GM23338 (cell line): ENCODE measurements around the gene ELFN1. TPM values are rescaled to one million over a fixed set of nuclear protein-coding genes. Genes with fewer than 3 reads are reported as not detected.

Source experiments
- ATAC-seq: fragments of 200-7000 bp; cut with Tn5 transposase; 3 replicates; pipeline ENCODE4 v1.9.1; 2020
- DNase-seq: peaks from one replicate; pipeline ENCODE4 v3.0.0-alpha.2; 2015; ENCODE audit warnings: low spot score
- H2AFZ ChIP-seq: fragments of 200-600 bp; sonication (generic); 2 replicates; pipeline ENCODE4 v1.8.0; 2016; ENCODE audit warnings: antibody characterized with exemption, mild to moderate bottlenecking, moderate library complexity
- H3F3A ChIP-seq: fragments of 200-600 bp; sonication (generic); replicated peaks from 2 replicates; pipeline ENCODE4 v1.8.0; 2017; ENCODE audit warnings: antibody characterized with exemption, mixed run types, low read depth
- H3K27ac ChIP-seq: fragments of 200-600 bp; sonication (generic); 2 replicates; pipeline ENCODE4 v1.6.1; 2016; ENCODE audit warnings: low read depth
- H3K27me3 ChIP-seq: fragments of 200-600 bp; sonication (generic); 2 replicates; pipeline ENCODE4 v1.8.0; 2016; ENCODE audit warnings: mild to moderate bottlenecking, mixed run types, moderate library complexity; ENCODE audit not compliant: insufficient read depth
- H3K36me3 ChIP-seq: fragments of 200-600 bp; sonication (generic); 2 replicates; pipeline ENCODE4 v1.8.0; 2016; ENCODE audit warnings: mild to moderate bottlenecking; ENCODE audit not compliant: insufficient read depth
- H3K4me1 ChIP-seq: fragments of 200-600 bp; sonication (generic); 2 replicates; pipeline ENCODE4 v1.8.0; 2016; ENCODE audit warnings: mild to moderate bottlenecking, moderate library complexity; ENCODE audit not compliant: insufficient read depth
- H3K4me2 ChIP-seq: fragments of 200-600 bp; sonication (generic); 2 replicates; pipeline ENCODE4 v1.7.1; 2017; ENCODE audit warnings: mixed run types
- H3K4me3 ChIP-seq: fragments of 200-600 bp; sonication (generic); 2 replicates; pipeline ENCODE4 v1.6.1; 2016; ENCODE audit warnings: mixed run types
- H3K79me2 ChIP-seq: fragments of 200-600 bp; sonication (generic); replicated peaks from 2 replicates; pipeline ENCODE4 v1.8.0; 2017; ENCODE audit warnings: mild to moderate bottlenecking; ENCODE audit not compliant: insufficient read depth
- H3K9me2 ChIP-seq: fragments of 200-600 bp; sonication (generic); 2 replicates; pipeline ENCODE4 v1.8.0; 2017; ENCODE audit not compliant: insufficient read depth
- H4K20me1 ChIP-seq: fragments of 200-600 bp; sonication (generic); replicated peaks from 2 replicates; pipeline ENCODE4 v1.8.0; 2017; ENCODE audit warnings: mild to moderate bottlenecking; ENCODE audit not compliant: insufficient read depth
- H3K27ac Mint-ChIP-seq: 2 replicates; pipeline ENCODE4 v1.8.0; 2020; ENCODE audit warnings: inconsistent platforms, mild to moderate bottlenecking, moderate library complexity, mixed read lengths
- H3K27me3 Mint-ChIP-seq: 3 replicates; pipeline ENCODE4 v1.8.0; 2022; ENCODE audit warnings: low read depth, mild to moderate bottlenecking, moderate library complexity, mixed read lengths, inconsistent platforms; ENCODE audit not compliant: insufficient read depth, poor library complexity
- H3K36me3 Mint-ChIP-seq: 3 replicates; pipeline ENCODE4 v1.8.0; 2021; ENCODE audit warnings: low read depth, mild to moderate bottlenecking, inconsistent platforms, moderate library complexity, mixed read lengths
- H3K4me1 Mint-ChIP-seq: 3 replicates; pipeline ENCODE4 v1.8.0; 2020; ENCODE audit warnings: mild to moderate bottlenecking, inconsistent platforms, mixed read lengths
- H3K4me3 Mint-ChIP-seq: 3 replicates; pipeline ENCODE4 v1.8.0; 2021; ENCODE audit warnings: moderate library complexity, mild to moderate bottlenecking, inconsistent platforms, mixed read lengths
- H3K9me3 Mint-ChIP-seq: 3 replicates; pipeline ENCODE4 v1.8.0; 2020; ENCODE audit warnings: moderate library complexity, mild to moderate bottlenecking, inconsistent platforms, mixed read lengths
- CREB1 ChIP-seq: fragments of 250-450 bp; sonication (Bioruptor Pico); IDR thresholded peaks from 2 replicates; pipeline ENCODE4 v1.5.0; 2020; ENCODE audit warnings: low read depth, mild to moderate bottlenecking, moderate library complexity
- CTCF ChIP-seq, 2 experiments: fragments of 200-600 bp in 1 of 2; sonication (generic) in 1 of 2; conservative IDR thresholded peaks; 2 replicates each; pipeline versions ENCODE4 v1.5.1 to v1.6.1; 2016 to 2017; ENCODE audit warnings: antibody characterized with exemption in 2 of 2, low read depth in 2 of 2, mild to moderate bottlenecking in 2 of 2, moderate library complexity in 1 of 2
- ETS1 ChIP-seq: IDR thresholded peaks from 2 replicates; pipeline ENCODE4 v1.6.1; 2016; ENCODE audit warnings: antibody characterized with exemption
- EZH2 ChIP-seq: fragments of 200-600 bp; sonication (generic); IDR thresholded peaks from one replicate; pipeline ENCODE4 v1.8.0; 2017; ENCODE audit warnings: antibody characterized with exemption, mild to moderate bottlenecking, low read depth; ENCODE audit not compliant: unreplicated experiment
- EZH2phosphoT487 ChIP-seq: fragments of 200-600 bp; sonication (generic); IDR thresholded peaks from one replicate; pipeline ENCODE4 v1.8.1; 2018; ENCODE audit warnings: antibody characterized with exemption; ENCODE audit not compliant: unreplicated experiment
- JUNB ChIP-seq: IDR thresholded peaks from one replicate; pipeline ENCODE4 v1.6.1; 2016; ENCODE audit warnings: antibody characterized with exemption; ENCODE audit not compliant: unreplicated experiment
- NANOG ChIP-seq: IDR thresholded peaks from 2 replicates; pipeline ENCODE4 v1.6.1; 2016; ENCODE audit warnings: antibody characterized with exemption, borderline replicate concordance
- POLR2AphosphoS5 ChIP-seq: IDR thresholded peaks from 2 replicates; pipeline ENCODE4 v1.6.1; 2016; ENCODE audit warnings: antibody characterized with exemption, low read depth
- REST ChIP-seq: IDR thresholded peaks from one replicate; pipeline ENCODE4 v1.6.1; 2018; ENCODE audit warnings: antibody characterized with exemption; ENCODE audit not compliant: unreplicated experiment
- STAT1 ChIP-seq: IDR thresholded peaks from one replicate; pipeline ENCODE4 v1.6.1; 2016; ENCODE audit warnings: antibody characterized with exemption; ENCODE audit not compliant: unreplicated experiment
- ZNF114 ChIP-seq: fragments of 250-450 bp; sonication (Bioruptor Pico); IDR thresholded peaks from 2 replicates; pipeline ENCODE4 v1.5.0; 2020; ENCODE audit warnings: mild to moderate bottlenecking, moderate library complexity
- ZNF331 ChIP-seq: fragments of 250-450 bp; sonication (Bioruptor Pico); IDR thresholded peaks from 2 replicates; pipeline ENCODE4 v1.5.0; 2020; ENCODE audit warnings: low read depth, mild to moderate bottlenecking, moderate library complexity
- ZNF462 ChIP-seq: fragments of 250-450 bp; sonication (Bioruptor Pico); IDR thresholded peaks from 2 replicates; pipeline ENCODE4 v1.5.0; 2020; ENCODE audit warnings: mild to moderate bottlenecking, moderate library complexity
- polyA plus RNA-seq: library from polyadenylated mRNA; unstranded; fragments of >200 nt; fragmentation: Nextera tagmentation; extraction: Ambion mirVana; gene quantifications from 2 replicates; pipeline ENCODE4 v1.2.1, GENCODE V29; 2016
- total RNA-seq: library from RNA; depleted of rRNA; stranded (reverse); fragments of >200 nt; shearing (Covaris generic); gene quantifications from 2 replicates; pipeline ENCODE4 v1.2.3, GENCODE V29; 2014

ELFN1 gene
- total and polyA plus RNA-seq, 2 experiments from 2014 or later: 0.08 to 3.5 TPM

- no peak overlapping the region for H3K27ac ChIP-seq
- Mint-ChIP-seq H3K36me3 (no peaks in the 10 kb centered on the region), H3K4me1 (peaks cover 2% of the 10 kb centered on the region; the same call in 1 of the 3 replicates), H3K4me3 (no peak overlapping the region), H3K9me3 (peaks cover 4% of the 10 kb centered on the region; the same call in 1 of the 3 replicates), H3K27ac (no peak overlapping the region), H3K27me3 (peaks cover 30% of the 10 kb centered on the region)
- H2AFZ ChIP-seq: no peak overlapping the region
- no peaks in the 10 kb centered on the region for H3F3A ChIP-seq
- DNase-seq: no peak
- peaks cover 7% of the 10 kb centered on the region; the same call in 1 of the 2 replicates for H3K4me1 ChIP-seq
- no peak overlapping the region for H3K4me3 ChIP-seq
- peaks cover 3% of the 10 kb centered on the region; the same call in 1 of the 2 replicates for H3K9me2 ChIP-seq
- peaks cover 32% of the 10 kb centered on the region for H3K27me3 ChIP-seq
- H3K36me3 ChIP-seq: no peaks in the 10 kb centered on the region
- H3K79me2 ChIP-seq: no peaks in the 10 kb centered on the region
- TF ChIP-seq ZNF462 (CRISPR knock-in tag) (no peak), NANOG (no peak), ETS1 (no peak), REST (no peak), EZH2phosphoT487 (no peak), ZNF114 (CRISPR knock-in tag) (no peak), JUNB (no peak), STAT1 (no peak), CREB1 (CRISPR knock-in tag) (no peak), ZNF331 (CRISPR knock-in tag) (no peak), EZH2 (no peak), CTCF (conservative IDR thresholded peaks at IDR 0.05; ENCODE audit: low read depth in 2 of 2) (no peak), POLR2AphosphoS5 (no peak)
- no peaks in the 10 kb centered on the region for H4K20me1 ChIP-seq
- ATAC-seq: no peak
- H3K4me2 ChIP-seq: no peak overlapping the region
These were observed 10.4 kb upstream of the ELFN1 start for GRCh38 chr7:1659696-1660095.
